HUDEP-2 (cell line): Measurements from ENCODE around the gene SND1.
A peak's percentile ranks its signal among the peaks of the same experiment; 100 is the strongest.
"Not testable (repeated sequence)": the region's sequence is repeated elsewhere in the genome, so short reads cannot be mapped to it uniquely, and the experiment has no call there.

Source experiments
- DNase-seq, 76 experiments: peaks; one replicate each; lab custom pipeline; 2025; ENCODE audit not compliant: unreplicated experiment in 76 of 76; lab: John Stamatoyannopoulos, UW

The SND1 gene

GRCh38 chr7:127652333-127653248 is 597 bp downstream of the SND1 start:
- DNase-seq: peak in 37 of 76 experiments; percentile 3 to 54 (median 19)

- no peak for DNase-seq
These were observed 1.4 kb downstream of the SND1 start for GRCh38 chr7:127653396-127653795.

- peak in 5 of 76 experiments; percentile 1 to 26 (median 9) for DNase-seq
These were observed 2.7 kb downstream of the SND1 start for GRCh38 chr7:127654404-127655394.

- peak in 10 of 76 experiments; percentile 1 to 26 (median 11) for DNase-seq
These were observed 3.7 kb downstream of the SND1 start for GRCh38 chr7:127655720-127656119.

- no peak for DNase-seq
These were observed 5.5 kb downstream of the SND1 start for GRCh38 chr7:127657500-127657899.

GRCh38 chr7:127658970-127659630 is 7.1 kb downstream of the SND1 start:
- no peak for DNase-seq

GRCh38 chr7:127665922-127666321 is 13.9 kb downstream of the SND1 start:
- DNase-seq: no peak

- no peak for DNase-seq
These were observed 14.6 kb downstream of the SND1 start for GRCh38 chr7:127666602-127667001.

GRCh38 chr7:127667017-127667670 is 15.2 kb downstream of the SND1 start:
- DNase-seq: no peak

GRCh38 chr7:127667759-127668530 is 16.0 kb downstream of the SND1 start:
- DNase-seq: no peak

GRCh38 chr7:127671341-127671740 is 19.3 kb downstream of the SND1 start:
- no peak for DNase-seq

- DNase-seq: no peak
These were observed 21.9 kb downstream of the SND1 start for GRCh38 chr7:127673902-127674301.

GRCh38 chr7:127674361-127674760 is 22.4 kb downstream of the SND1 start:
- no peak for DNase-seq

GRCh38 chr7:127674923-127675322 is 22.9 kb downstream of the SND1 start:
- not testable (repeated sequence) for DNase-seq

GRCh38 chr7:127675721-127676120 is 23.7 kb downstream of the SND1 start:
- no peak for DNase-seq

- no peak for DNase-seq
These were observed 25.6 kb downstream of the SND1 start for GRCh38 chr7:127677433-127678230.

GRCh38 chr7:127678337-127678736 is 26.3 kb downstream of the SND1 start:
- no peak for DNase-seq

GRCh38 chr7:127678947-127679346 is 27.0 kb downstream of the SND1 start:
- no peak for DNase-seq

GRCh38 chr7:127680983-127681382 is 29.0 kb downstream of the SND1 start:
- no peak for DNase-seq
